NCI-H146 treated with DMSO at 0.1 percent for 48 hours (cell line): ENCODE data around the gene FAM181B.

Experiments
- DNase-seq: peaks from one replicate; lab custom pipeline; 2025; ENCODE audit not compliant: unreplicated experiment; lab: John Stamatoyannopoulos, UW

FAM181B gene, protein sequence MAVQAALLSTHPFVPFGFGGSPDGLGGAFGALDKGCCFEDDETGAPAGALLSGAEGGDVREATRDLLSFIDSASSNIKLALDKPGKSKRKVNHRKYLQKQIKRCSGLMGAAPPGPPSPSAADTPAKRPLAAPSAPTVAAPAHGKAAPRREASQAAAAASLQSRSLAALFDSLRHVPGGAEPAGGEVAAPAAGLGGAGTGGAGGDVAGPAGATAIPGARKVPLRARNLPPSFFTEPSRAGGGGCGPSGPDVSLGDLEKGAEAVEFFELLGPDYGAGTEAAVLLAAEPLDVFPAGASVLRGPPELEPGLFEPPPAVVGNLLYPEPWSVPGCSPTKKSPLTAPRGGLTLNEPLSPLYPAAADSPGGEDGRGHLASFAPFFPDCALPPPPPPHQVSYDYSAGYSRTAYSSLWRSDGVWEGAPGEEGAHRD

GRCh38 chr11:82733444-82734119 lies at the start of gene FAM181B:
Gene FAM181B, minus strand, starts transcription at chr11:82733864. Its CDS starts 135 bp downstream, at chr11:82733729.
- DNase-seq, result peak; percentile 4

- DNase-seq, result no peak
These were observed 49.2 kb upstream of the FAM181B start for GRCh38 chr11:82782825-82783374.

GRCh38 chr11:82778776-82779175 lies 45.1 kb upstream of the FAM181B start:
- no peak for DNase-seq

GRCh38 chr11:82776377-82776776 lies 42.7 kb upstream of the FAM181B start:
- no peak for DNase-seq

- DNase-seq, result peak; percentile 13
These were observed 42.2 kb upstream of the FAM181B start for GRCh38 chr11:82775736-82776346.

- DNase-seq, result no peak
These were observed 41.6 kb upstream of the FAM181B start for GRCh38 chr11:82775218-82775617.

DNA sequence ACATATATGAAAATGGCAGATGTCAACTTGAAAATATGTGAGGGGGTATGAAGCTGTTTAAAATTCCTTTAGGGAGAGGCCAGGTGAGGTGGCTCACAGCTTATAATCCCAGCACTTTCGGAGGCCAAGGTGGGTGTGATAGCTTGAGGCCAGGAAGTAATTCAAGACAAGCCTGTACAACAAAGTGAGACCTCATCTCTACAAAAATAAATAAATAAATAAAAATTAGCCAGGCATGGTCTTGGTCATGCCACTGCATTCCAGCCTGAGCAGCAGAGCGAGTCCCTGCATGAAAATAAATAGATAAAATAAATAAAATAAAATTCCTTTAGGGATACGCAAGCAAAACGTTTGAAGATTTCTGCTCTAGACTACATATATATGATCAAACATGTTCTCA lies 38.1 kb upstream of the FAM181B start:
- no peak for DNase-seq

- DNase-seq, result no peak
These were observed 33.5 kb upstream of the FAM181B start for GRCh38 chr11:82767123-82767522.

- DNase-seq, result no peak
These were observed 31.9 kb upstream of the FAM181B start for GRCh38 chr11:82765466-82766034.

DNA sequence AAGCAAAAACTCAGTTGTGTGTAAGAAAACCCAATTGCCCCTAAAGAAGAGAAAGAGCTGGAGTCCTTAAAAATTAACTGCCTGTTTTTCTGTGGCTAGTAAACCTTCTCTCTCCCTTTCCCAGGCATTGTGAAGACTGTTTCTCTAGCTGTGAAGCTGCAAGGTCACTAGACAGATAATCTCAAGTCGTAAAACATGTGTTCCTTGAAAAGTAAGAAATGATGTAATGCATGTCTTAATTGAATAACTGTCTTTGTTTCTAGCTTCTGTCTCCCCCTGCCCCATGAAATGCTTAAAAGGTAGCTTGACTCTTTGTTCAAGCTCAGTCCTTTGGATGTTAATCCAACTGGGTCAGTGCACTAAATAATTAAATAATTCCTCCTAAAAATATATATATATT lies 29.5 kb upstream of the FAM181B start:
- DNase-seq, result no peak

GRCh38 chr11:82759649-82760048 lies 26.0 kb upstream of the FAM181B start:
- no peak for DNase-seq

DNA sequence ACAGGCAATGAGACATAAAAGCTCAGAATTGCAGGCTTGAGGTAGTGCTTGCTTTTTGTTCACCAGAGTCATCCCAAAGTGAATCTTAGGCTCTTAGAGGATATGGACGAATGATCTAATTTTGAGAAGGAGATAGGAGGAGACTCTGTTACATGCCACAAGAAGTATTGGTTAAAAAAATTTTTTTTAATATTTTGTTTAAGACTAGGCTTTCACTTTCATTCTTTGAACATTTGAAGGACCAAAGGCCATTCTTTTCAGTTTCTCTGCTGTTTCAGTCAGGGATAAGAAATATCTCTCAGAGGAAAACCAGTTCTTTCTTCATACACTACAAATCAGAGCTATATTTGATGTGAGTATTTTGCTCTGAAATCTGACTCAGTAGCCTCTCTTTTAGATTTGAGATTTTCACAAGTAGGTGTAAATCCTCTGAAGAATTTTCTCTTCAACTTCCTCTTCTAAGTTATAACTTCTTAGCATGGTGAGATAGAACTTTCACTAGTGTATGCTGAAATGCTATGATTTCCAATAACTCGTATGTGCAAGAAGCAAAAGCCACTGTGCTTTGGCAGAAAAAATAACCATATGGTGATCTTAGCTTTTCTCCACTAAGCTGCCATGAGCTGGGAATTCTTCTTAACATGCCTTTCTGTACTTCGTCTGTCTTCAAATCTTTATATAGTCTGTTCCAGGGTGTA lies 24.1 kb upstream of the FAM181B start:
- no peak for DNase-seq

DNA sequence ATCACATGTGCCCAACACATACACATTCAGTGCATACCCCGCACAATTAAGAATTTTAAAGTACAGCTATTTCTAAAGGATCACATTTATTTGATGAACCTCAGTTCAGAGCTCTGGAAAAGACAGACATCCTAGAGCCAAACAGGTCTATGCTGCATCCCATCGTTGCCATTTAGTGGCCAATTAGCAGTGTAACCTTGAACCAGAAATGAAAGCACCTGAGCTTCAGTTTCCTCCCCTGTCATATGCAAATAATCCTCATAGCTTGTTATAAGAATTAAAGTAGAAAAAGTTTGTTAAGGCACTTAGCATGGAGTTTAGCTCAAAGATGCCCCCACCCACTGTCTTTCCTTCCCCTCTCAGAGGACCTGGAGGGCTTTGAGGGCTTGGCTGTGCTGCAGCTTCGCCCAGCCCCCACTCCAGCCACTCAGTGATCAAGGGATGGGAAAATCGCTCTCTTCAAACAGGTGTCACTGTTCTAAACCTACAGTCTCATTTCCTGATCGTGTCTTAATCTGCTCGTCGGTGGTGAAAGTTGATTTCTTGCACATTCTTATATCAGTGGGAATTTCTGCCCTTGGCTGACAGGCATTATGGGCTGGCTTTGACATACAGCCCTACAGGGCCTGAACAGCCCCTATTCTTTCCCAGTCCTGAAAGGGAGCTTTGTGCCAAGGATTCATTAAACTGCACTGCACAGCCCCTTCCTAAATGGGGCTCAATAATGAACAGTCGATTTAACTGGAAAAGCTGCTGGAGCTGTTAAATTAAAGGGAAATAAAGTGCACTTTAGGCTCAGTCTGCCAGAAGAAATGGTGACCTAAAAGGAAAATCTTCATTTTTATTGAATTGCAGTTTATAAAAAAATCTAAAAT lies 23.3 kb upstream of the FAM181B start:
- DNase-seq, result no peak

DNA sequence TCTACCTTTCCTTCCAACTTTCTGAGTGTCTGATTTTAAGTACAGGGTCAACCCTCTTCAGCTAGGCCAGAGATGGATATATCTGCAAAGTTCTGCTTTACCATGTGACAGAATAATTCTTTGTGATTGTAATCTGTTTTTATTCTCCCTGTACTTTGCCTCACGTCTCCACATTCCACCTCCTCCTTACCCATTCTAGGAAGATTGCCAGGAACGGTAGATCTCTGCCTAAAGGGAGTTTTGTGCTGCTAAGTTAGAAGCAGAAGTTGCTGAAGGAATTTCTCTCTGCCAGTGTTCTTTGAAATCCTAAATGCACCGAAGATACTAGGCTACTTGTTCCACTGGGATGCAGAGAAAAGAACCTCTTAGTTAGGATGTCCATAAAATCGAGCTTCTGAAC lies 20.7 kb upstream of the FAM181B start:
- DNase-seq, result no peak

DNA sequence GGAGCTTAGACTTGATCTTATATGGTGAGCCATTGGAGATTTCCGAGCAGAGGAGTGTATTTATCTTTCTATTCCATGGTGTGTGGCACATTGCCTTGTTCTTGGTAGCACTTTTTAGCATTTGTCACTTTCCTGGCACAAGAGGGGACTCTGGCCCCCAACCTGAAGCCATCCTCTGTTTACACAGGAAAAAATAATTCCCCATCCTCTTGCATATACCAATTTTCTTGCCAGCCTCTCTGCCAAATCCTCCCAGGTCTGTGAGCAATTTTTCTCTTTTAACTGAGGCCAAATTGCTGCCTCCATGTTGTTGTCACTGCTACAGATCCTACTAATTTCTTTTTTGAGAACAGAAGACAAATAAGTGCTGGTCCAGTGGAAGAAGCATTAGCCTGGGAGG lies 20.3 kb upstream of the FAM181B start:
- no peak for DNase-seq

- DNase-seq, result no peak
These were observed 19.1 kb upstream of the FAM181B start for GRCh38 chr11:82752801-82753200.

- no peak for DNase-seq
These were observed 17.0 kb upstream of the FAM181B start for GRCh38 chr11:82750643-82751139.

- DNase-seq, result no peak
These were observed 13.8 kb upstream of the FAM181B start for GRCh38 chr11:82747471-82747870.

DNA sequence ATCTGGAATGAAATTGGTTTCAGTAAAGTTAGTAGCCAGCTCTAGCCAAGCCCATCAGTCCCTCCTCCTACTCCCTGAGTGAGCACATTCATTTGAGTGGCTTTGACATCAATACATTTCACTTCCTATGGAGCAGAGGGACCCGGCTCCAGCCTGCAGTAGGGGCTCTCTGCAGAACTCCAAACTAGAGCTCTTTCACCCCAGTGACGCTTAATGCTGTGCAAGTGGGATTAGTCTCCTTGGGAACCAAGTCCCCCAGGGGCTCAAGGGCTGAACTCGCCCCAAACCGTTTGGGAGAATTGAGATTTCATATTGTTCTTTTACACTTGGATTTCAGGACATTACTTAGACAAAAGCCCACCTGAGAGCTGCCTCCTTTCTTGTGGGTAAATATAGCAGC lies 4.4 kb upstream of the FAM181B start:
- DNase-seq, result no peak

- no peak for DNase-seq
These were observed 436 bp upstream of the FAM181B start for GRCh38 chr11:82734120-82734479.
